ENCODE data around the gene GPR157.

Gene GPR157

GRCh38 chr1:9166289-9167235 lies 37.7 kb upstream of the GPR157 start:
- ChIA-PET CTCF (interaction anchor here (1.4 to 4.9 kb wide), 4 partner anchors 8 to 31 kb away, joined by 3 to 38 read pairs (median 5); no protein-coding TSS in a partner anchor), POLR2A (interaction anchor here (0.5 to 1.5 kb wide), 2 partner anchors 13 to 258 kb away, joined by 4 to 5 read pairs; no protein-coding TSS in a partner anchor)
- no peak for DNase-seq (ENCODE audit: extremely low spot score)
- TF ChIP-seq CTCF (IDR thresholded peaks at IDR 0.05; ENCODE audit: control extremely low read depth, extremely low read depth, low read depth, missing control alignments): no peak

- POLR2A ChIA-PET: interaction anchor here (0.6 to 1.5 kb wide), 4 partner anchors 14 to 189 kb away, joined by 3 to 5 read pairs (median 5); no protein-coding TSS in a partner anchor
Observed at GRCh38 chr1:9165396-9165795, 36.5 kb upstream of the GPR157 start.

GRCh38 chr1:9164919-9165318 lies 36.0 kb upstream of the GPR157 start:
- DNase-seq (ENCODE audit: extremely low spot score): no peak
- POLR2A ChIA-PET: interaction anchor here (1.5 kb wide), 1 partner anchor 14 kb away, joined by 5 read pairs; no protein-coding TSS in a partner anchor
- CTCF ChIA-PET: interaction anchor here (1.0 to 4.9 kb wide), 7 partner anchors 15 to 54 kb away, joined by 3 to 38 read pairs (median 4); no protein-coding TSS in a partner anchor
- no peak for TF ChIP-seq CTCF (IDR thresholded peaks at IDR 0.05; ENCODE audit: control extremely low read depth, extremely low read depth, low read depth, missing control alignments)

More at GRCh38 chr1:9165396-9165795, 36.5 kb upstream of the GPR157 start:
- TF ChIP-seq CTCF (IDR thresholded peaks at IDR 0.05; ENCODE audit: control extremely low read depth, extremely low read depth, low read depth, missing control alignments): no peak
- CTCF ChIA-PET: interaction anchor here (1.0 to 4.9 kb wide), 8 partner anchors 10 to 55 kb away, joined by 3 to 38 read pairs (median 4); no protein-coding TSS in a partner anchor
- no peak for DNase-seq (ENCODE audit: extremely low spot score)

- ChIA-PET CTCF (interaction anchor here (1.1 to 4.9 kb wide), 5 partner anchors 15 to 53 kb away, joined by 3 to 38 read pairs (median 5); no protein-coding TSS in a partner anchor), POLR2A (no interaction called here)
- DNase-seq (ENCODE audit: extremely low spot score): no peak
- TF ChIP-seq CTCF (IDR thresholded peaks at IDR 0.05; ENCODE audit: control extremely low read depth, extremely low read depth, low read depth, missing control alignments): no peak
Observed at GRCh38 chr1:9164532-9164900, 35.6 kb upstream of the GPR157 start.

- DNase-seq (ENCODE audit: extremely low spot score): no peak
- ChIA-PET CTCF (interaction anchor here (0.9 to 3.3 kb wide), 7 partner anchors 13 to 39 kb away, joined by 3 to 15 read pairs (median 5); no protein-coding TSS in a partner anchor), POLR2A (interaction anchor here (0.8 to 0.9 kb wide), 2 partner anchors 8 to 17 kb away, joined by 3 to 4 read pairs; no protein-coding TSS in a partner anchor)
- no peak for TF ChIP-seq CTCF (IDR thresholded peaks at IDR 0.05; ENCODE audit: control extremely low read depth, extremely low read depth, low read depth, missing control alignments)
Observed at GRCh38 chr1:9161963-9162362, 33.1 kb upstream of the GPR157 start.

- CTCF ChIA-PET: interaction anchor here (3.3 kb wide), 1 partner anchor 19 kb away, joined by 15 read pairs; no protein-coding TSS in a partner anchor
- POLR2A ChIA-PET: no interaction called here
- DNase-seq (ENCODE audit: extremely low spot score): no peak
- no peak for TF ChIP-seq CTCF (IDR thresholded peaks at IDR 0.05; ENCODE audit: control extremely low read depth, extremely low read depth, low read depth, missing control alignments)
Observed at GRCh38 chr1:9161342-9161741, 32.4 kb upstream of the GPR157 start.
